Mesendoderm (in vitro differentiated cells): ENCODE data around the gene SH2D5.
"Not testable (repeated sequence)": the region's sequence is repeated elsewhere in the genome, so short reads cannot be mapped to it uniquely, and the experiment has no call there.

Source experiments
- DNase-seq: peaks from one replicate; pipeline ENCODE4 v3.0.0; 2013
- H2AK5ac ChIP-seq: 2 replicates; pipeline ENCODE4 v1.6.1; 2013; ENCODE audit warnings: low read length, inconsistent platforms
- H2BK120ac ChIP-seq: 2 replicates; pipeline ENCODE4 v1.6.1; 2013; ENCODE audit warnings: low read depth, mild to moderate bottlenecking, low read length, moderate library complexity, mixed read lengths
- H2BK15ac ChIP-seq: replicated peaks from 2 replicates; pipeline ENCODE4 v1.6.1; 2013; ENCODE audit warnings: low read depth, mild to moderate bottlenecking, moderate library complexity
- H2BK5ac ChIP-seq: 2 replicates; pipeline ENCODE4 v1.6.1; 2013; ENCODE audit warnings: low read length, inconsistent platforms
- H3K18ac ChIP-seq: 2 replicates; pipeline ENCODE4 v1.6.1; 2013; ENCODE audit warnings: mild to moderate bottlenecking, low read length, mixed read lengths
- H3K23ac ChIP-seq: one replicate; pipeline ENCODE4 v1.6.1; 2013; ENCODE audit warnings: low read length
- H3K27ac ChIP-seq: 2 replicates; pipeline ENCODE4 v1.5.1; 2013; ENCODE audit warnings: low read depth, mild to moderate bottlenecking, inconsistent platforms, low read length, moderate library complexity
- H3K27me3 ChIP-seq: 2 replicates; pipeline ENCODE4 v1.6.1; 2013; ENCODE audit warnings: low read length, control low read depth, mild to moderate bottlenecking, inconsistent platforms; ENCODE audit not compliant: insufficient read depth, poor library complexity
- H3K36me3 ChIP-seq: 2 replicates; pipeline ENCODE4 v1.6.1; 2013; ENCODE audit warnings: low read length, inconsistent platforms; ENCODE audit not compliant: control insufficient read depth, insufficient read depth
- H3K4ac ChIP-seq: one replicate; pipeline ENCODE4 v1.6.1; 2013; ENCODE audit warnings: low read depth, mild to moderate bottlenecking, low read length, moderate library complexity
- H3K4me1 ChIP-seq: 2 replicates; pipeline ENCODE4 v1.6.1; 2013; ENCODE audit warnings: low read depth, low read length, inconsistent platforms; ENCODE audit not compliant: control insufficient read depth
- H3K4me2 ChIP-seq: 2 replicates; pipeline ENCODE4 v1.6.1; 2013; ENCODE audit warnings: low read length
- H3K4me3 ChIP-seq: 2 replicates; pipeline ENCODE4 v1.5.1; 2013; ENCODE audit warnings: mild to moderate bottlenecking, low read length
- H3K56ac ChIP-seq: one replicate; pipeline ENCODE4 v1.6.1; 2013; ENCODE audit warnings: low read length
- H3K79me1 ChIP-seq: 2 replicates; pipeline ENCODE4 v1.6.1; 2013; ENCODE audit warnings: low read length, inconsistent platforms
- H3K79me2 ChIP-seq: 2 replicates; pipeline ENCODE4 v1.6.1; 2013; ENCODE audit warnings: mild to moderate bottlenecking, low read length; ENCODE audit not compliant: control insufficient read depth, insufficient read depth
- H3K9ac ChIP-seq: 2 replicates; pipeline ENCODE4 v1.6.1; 2013; ENCODE audit warnings: low read length, inconsistent platforms
- H4K5ac ChIP-seq: one replicate; pipeline ENCODE4 v1.6.1; 2013; ENCODE audit warnings: low read length
- H4K8ac ChIP-seq: one replicate; pipeline ENCODE4 v1.6.1; 2013; ENCODE audit warnings: low read depth, mild to moderate bottlenecking, control low read depth, low read length, moderate library complexity
- WGBS: extraction: QIAGEN DNeasy Blood & Tissue Kit; methylation state at CpG from one replicate; pipeline ENCODE4 v1.1.7; 2013; ENCODE audit warnings: low lambda C conversion rate, missing lambda C conversion rate; ENCODE audit not compliant: insufficient coverage; ENCODE audit errors: extremely low coverage; 5-methylcytosine and 5-hydroxymethylcytosine counted together

SH2D5 gene

GRCh38 chr1:20719261-20719660 is 13.2 kb downstream of the SH2D5 start:
- H4K5ac ChIP-seq, result no peak overlapping the region
- no peaks in the 10 kb centered on the region for H3K36me3 ChIP-seq
- no peak overlapping the region for H3K4me3 ChIP-seq
- no peak overlapping the region for H3K56ac ChIP-seq
- H2BK5ac ChIP-seq, result no peak overlapping the region
- no peak overlapping the region for H3K18ac ChIP-seq
- no peak overlapping the region for H2BK15ac ChIP-seq
- no peaks in the 10 kb centered on the region for H3K79me1 ChIP-seq
- no peak overlapping the region for H3K4me2 ChIP-seq
- no peaks in the 10 kb centered on the region for H3K4me1 ChIP-seq
- no peak overlapping the region for H3K9ac ChIP-seq
- H3K23ac ChIP-seq, result no peak overlapping the region
- no peak overlapping the region for H3K4ac ChIP-seq
- H2AK5ac ChIP-seq, result no peak overlapping the region
- H3K27ac ChIP-seq, result no peak overlapping the region
- no CpG with 5 or more reads among the region's 8 CpGs for WGBS
- H3K79me2 ChIP-seq, result no peaks in the 10 kb centered on the region
- no peak for DNase-seq
- H4K8ac ChIP-seq, result no peak overlapping the region
- no peak overlapping the region for H2BK120ac ChIP-seq
- no peaks in the 10 kb centered on the region for H3K27me3 ChIP-seq

DNA sequence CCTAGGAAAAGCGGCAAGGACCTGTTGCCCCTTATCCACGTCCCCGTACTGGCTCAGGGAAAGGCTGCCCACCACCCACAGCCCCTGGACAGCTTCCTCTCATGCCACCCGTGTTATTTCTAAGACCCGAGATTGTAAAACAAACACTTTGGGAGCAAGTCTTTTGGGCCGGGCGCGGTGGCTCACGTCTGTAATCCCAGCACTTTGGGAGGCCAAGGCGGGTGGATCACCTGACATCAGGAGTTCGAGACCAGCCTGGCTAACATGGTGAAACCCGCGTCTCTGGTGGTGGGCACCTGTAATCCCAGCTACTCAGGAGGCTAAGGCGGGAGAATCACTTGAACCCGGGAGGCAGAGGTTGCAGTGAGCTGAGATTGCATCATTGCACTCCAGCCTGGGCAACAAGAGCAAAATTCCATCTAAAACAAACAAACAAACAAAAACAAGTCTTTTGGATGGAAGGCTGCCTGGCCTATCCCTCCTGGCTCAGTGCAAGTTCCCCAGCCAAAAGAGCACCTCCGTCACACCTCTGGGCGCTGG is 14.1 kb downstream of the SH2D5 start:
- not testable (repeated sequence) for DNase-seq, H2AK5ac ChIP-seq, H3K18ac ChIP-seq, H3K4me1 ChIP-seq, H2BK120ac ChIP-seq, H3K79me2 ChIP-seq, H2BK15ac ChIP-seq, H4K5ac ChIP-seq, H3K27ac ChIP-seq, H2BK5ac ChIP-seq, H3K23ac ChIP-seq, H3K79me1 ChIP-seq, H3K4me3 ChIP-seq, H4K8ac ChIP-seq, H3K36me3 ChIP-seq, H3K27me3 ChIP-seq, H3K4ac ChIP-seq
- Histone ChIP-seq H3K9ac (peak overlapping the region; percentile 44), H3K56ac (peak overlapping the region; percentile 17), H3K4me2 (peak overlapping the region; percentile 67)
- WGBS, result no CpG with 5 or more reads among the region's 17 CpGs

DNA sequence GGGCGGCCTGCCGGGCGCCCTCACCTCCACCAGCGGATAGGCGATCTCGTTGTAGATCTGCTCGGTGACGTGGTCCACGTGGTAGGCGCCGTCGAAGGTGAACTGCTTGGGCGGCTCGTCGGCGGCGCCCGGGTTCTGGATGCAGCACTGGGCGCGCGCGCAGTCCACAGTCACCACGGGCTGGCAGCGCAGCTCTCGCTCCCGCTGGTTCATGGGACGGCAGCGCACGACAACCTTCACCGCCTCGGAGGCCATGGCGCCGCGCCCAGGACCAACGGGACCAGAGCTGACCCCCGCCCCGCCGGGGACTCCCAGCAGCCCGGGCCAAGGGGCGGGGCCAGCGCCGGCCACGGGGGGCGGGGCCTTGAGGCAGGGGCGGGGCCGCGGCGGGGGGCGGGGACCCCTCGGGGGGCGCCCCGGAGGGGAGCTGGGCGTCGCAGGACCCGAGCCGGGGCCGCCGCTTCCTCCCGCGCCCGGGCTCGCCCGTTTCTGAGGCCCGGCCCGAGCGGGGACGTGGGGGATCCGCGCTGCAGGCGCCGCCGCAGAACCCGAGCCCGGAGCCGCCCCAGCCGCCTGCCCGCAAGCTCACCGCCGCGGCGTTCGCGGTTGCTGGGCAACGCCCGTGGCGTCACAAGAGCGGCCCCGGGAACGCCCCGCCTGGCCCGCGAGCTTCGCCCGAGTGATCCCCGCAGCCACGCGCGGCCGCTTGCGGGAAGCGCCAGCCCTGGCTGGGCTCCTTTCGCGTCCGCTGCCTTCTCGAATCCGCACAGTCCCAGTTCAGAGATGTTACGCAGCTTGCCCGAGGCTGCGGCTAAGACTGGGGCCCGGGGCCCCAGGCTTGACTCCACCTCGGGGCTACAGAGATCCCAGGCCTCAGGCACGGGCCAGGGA is 14.8 kb downstream of the SH2D5 start, which contains the start of gene KIF17:
KIF17 (minus strand) TSS at position 556 of the 891 bp plus-strand sequence; CDS start at position 255, 301 bp downstream.
- Histone ChIP-seq H3K27ac (no peak within 1 kb of the TSS), H4K8ac (no peak within 1 kb of the TSS), H2BK120ac (no peak within 1 kb of the TSS), H2BK15ac (no peak within 1 kb of the TSS), H3K27me3 (no peaks in the 10 kb centered on the region), H3K79me2 (no peaks in the 10 kb centered on the region), H2AK5ac (no peak within 1 kb of the TSS), H3K18ac (no peak within 1 kb of the TSS), H3K36me3 (no peaks in the 10 kb centered on the region), H3K9ac (peak within 1 kb of the TSS; percentile 53), H4K5ac (no peak within 1 kb of the TSS), H2BK5ac (no peak within 1 kb of the TSS), H3K4me2 (peak within 1 kb of the TSS; percentile 67), H3K4ac (no peak within 1 kb of the TSS), H3K79me1 (no peaks in the 10 kb centered on the region), H3K23ac (no peak within 1 kb of the TSS), H3K4me3 (peak within 1 kb of the TSS; percentile 19), H3K4me1 (no peaks in the 10 kb centered on the region), H3K56ac (peak within 1 kb of the TSS; percentile 82)
- peak; percentile 76 for DNase-seq
- WGBS, result no CpG with 5 or more reads among the region's 112 CpGs

- no peaks in the 10 kb centered on the region for H3K36me3 ChIP-seq
- no peaks in the 10 kb centered on the region for H3K4me1 ChIP-seq
- no peak overlapping the region for H3K4ac ChIP-seq
- no peaks in the 10 kb centered on the region for H3K79me1 ChIP-seq
- no peak overlapping the region for H3K9ac ChIP-seq
- DNase-seq, result no peak
- no peak overlapping the region for H3K23ac ChIP-seq
- H3K79me2 ChIP-seq, result no peaks in the 10 kb centered on the region
- H4K5ac ChIP-seq, result no peak overlapping the region
- H2BK120ac ChIP-seq, result no peak overlapping the region
- H3K18ac ChIP-seq, result no peak overlapping the region
- no peak overlapping the region for H3K4me2 ChIP-seq
- no peak overlapping the region for H4K8ac ChIP-seq
- no peaks in the 10 kb centered on the region for H3K27me3 ChIP-seq
- no peak overlapping the region for H3K4me3 ChIP-seq
- H2BK15ac ChIP-seq, result no peak overlapping the region
- H3K56ac ChIP-seq, result no peak overlapping the region
- H2AK5ac ChIP-seq, result no peak overlapping the region
- WGBS, result no CpG with 5 or more reads among the region's 13 CpGs
- H3K27ac ChIP-seq, result no peak overlapping the region
- H2BK5ac ChIP-seq, result no peak overlapping the region
Observed at GRCh38 chr1:20716232-20716631, 16.3 kb downstream of the SH2D5 start.

- H3K23ac ChIP-seq, result no peak overlapping the region
- H2BK5ac ChIP-seq, result no peak overlapping the region
- no peak overlapping the region for H2BK120ac ChIP-seq
- H3K4me1 ChIP-seq, result no peaks in the 10 kb centered on the region
- H3K36me3 ChIP-seq, result no peaks in the 10 kb centered on the region
- H3K56ac ChIP-seq, result no peak overlapping the region
- H4K5ac ChIP-seq, result no peak overlapping the region
- H3K27ac ChIP-seq, result no peak overlapping the region
- H3K18ac ChIP-seq, result no peak overlapping the region
- no peaks in the 10 kb centered on the region for H3K27me3 ChIP-seq
- no peaks in the 10 kb centered on the region for H3K79me2 ChIP-seq
- no peak overlapping the region for H3K4ac ChIP-seq
- H2BK15ac ChIP-seq, result no peak overlapping the region
- DNase-seq, result no peak
- no peak overlapping the region for H3K4me2 ChIP-seq
- no peaks in the 10 kb centered on the region for H3K79me1 ChIP-seq
- no peak overlapping the region for H3K4me3 ChIP-seq
- no peak overlapping the region for H4K8ac ChIP-seq
- no peak overlapping the region for H2AK5ac ChIP-seq
- WGBS, result no CpG with 5 or more reads among the region's 15 CpGs
- H3K9ac ChIP-seq, result no peak overlapping the region
Observed at GRCh38 chr1:20715406-20715805, 17.1 kb downstream of the SH2D5 start.
